ENCODE measurements around the gene GRM7.

GRM7 gene

GRCh38 chr3:7721869-7722268, 861.0 kb downstream of the GRM7 start:
- H3K9me3 ChIP-seq (ENCODE audit: severe bottlenecking): no peaks in the 10 kb centered on the region
- H3K36me3 ChIP-seq: no peaks in the 10 kb centered on the region
- H3K4me3 ChIP-seq (ENCODE audit: low read depth, low read length): no peak overlapping the region
- no peak for TF ChIP-seq CTCF (IDR thresholded peaks at IDR 0.05; ENCODE audit: low read depth, low read length)
- no peaks in the 10 kb centered on the region for H3K27me3 ChIP-seq (ENCODE audit: insufficient read depth, low read depth, severe bottlenecking)
- DNase-seq: no peak
- H3K27ac ChIP-seq: no peak overlapping the region

DNA sequence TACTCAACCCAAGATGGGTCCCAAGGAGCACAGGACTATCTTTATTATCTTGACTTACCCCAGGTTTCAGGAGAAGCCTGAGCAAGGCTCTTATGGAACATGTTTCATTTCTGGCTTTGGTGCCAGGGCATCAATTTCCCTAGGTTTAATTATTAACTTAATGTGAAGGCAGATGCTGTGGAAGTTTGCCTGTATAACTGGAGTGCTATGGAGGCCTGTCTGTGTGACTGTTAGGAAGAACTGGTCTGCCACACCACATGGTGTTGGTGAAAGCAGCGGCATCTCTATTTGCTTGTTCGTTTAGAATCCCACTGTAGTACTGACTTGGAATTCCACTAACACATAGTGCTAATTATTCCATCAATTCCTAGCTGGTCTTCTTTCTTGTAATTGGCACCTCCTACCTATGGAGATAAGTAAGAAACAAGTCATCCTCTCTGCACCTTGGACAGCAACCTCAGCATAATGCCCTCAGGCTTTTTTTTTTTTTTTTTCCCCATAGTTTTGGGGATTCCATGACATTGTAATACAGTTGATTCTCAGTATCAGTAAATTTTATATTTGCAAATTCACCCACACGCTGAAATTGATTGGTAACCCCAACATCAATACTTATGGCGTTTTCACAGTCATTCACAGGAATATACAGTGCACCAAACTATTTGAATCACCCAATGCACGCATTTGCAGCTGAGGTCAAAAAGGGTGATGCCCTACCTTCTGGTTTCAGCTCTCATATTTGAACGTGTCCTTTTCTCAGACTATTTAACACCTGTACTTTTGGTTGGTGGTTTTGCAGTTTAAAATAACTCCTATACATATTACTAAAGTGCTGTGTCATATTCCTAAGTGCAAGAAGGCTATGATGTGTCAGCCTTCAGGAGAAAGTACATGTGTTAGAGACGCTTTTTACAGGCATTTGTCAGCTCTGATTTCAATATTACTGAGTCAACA, 867.9 kb downstream of the GRM7 start:
- Histone ChIP-seq H3K27me3 (ENCODE audit: insufficient read depth, low read depth, severe bottlenecking) (no peaks in the 10 kb centered on the region), H3K27ac (no peak overlapping the region), H3K9me3 (ENCODE audit: severe bottlenecking) (no peaks in the 10 kb centered on the region), H3K36me3 (no peaks in the 10 kb centered on the region), H3K4me3 (ENCODE audit: low read depth, low read length) (no peak overlapping the region)
- DNase-seq: no peak
- TF ChIP-seq CTCF (IDR thresholded peaks at IDR 0.05; ENCODE audit: low read depth, low read length): no peak

GRCh38 chr3:7733933-7734332, 873.0 kb downstream of the GRM7 start:
- Histone ChIP-seq H3K9me3 (ENCODE audit: severe bottlenecking) (no peaks in the 10 kb centered on the region), H3K27me3 (ENCODE audit: insufficient read depth, low read depth, severe bottlenecking) (no peaks in the 10 kb centered on the region), H3K36me3 (no peaks in the 10 kb centered on the region), H3K4me3 (ENCODE audit: low read depth, low read length) (no peak overlapping the region), H3K27ac (no peak overlapping the region)
- TF ChIP-seq CTCF (IDR thresholded peaks at IDR 0.05; ENCODE audit: low read depth, low read length): no peak
- no peak for DNase-seq

- Histone ChIP-seq H3K27me3 (ENCODE audit: insufficient read depth, low read depth, severe bottlenecking) (no peaks in the 10 kb centered on the region), H3K27ac (no peak overlapping the region), H3K9me3 (ENCODE audit: severe bottlenecking) (no peaks in the 10 kb centered on the region), H3K4me3 (ENCODE audit: low read depth, low read length) (no peak overlapping the region), H3K36me3 (no peaks in the 10 kb centered on the region)
- no peak for DNase-seq
- TF ChIP-seq CTCF (IDR thresholded peaks at IDR 0.05; ENCODE audit: low read depth, low read length): no peak
Observed at GRCh38 chr3:7734456-7734855, 873.5 kb downstream of the GRM7 start.

GRCh38 chr3:7737263-7737662, 876.3 kb downstream of the GRM7 start:
- Histone ChIP-seq H3K36me3 (no peaks in the 10 kb centered on the region), H3K4me3 (ENCODE audit: low read depth, low read length) (no peak overlapping the region), H3K27ac (no peak overlapping the region), H3K27me3 (ENCODE audit: insufficient read depth, low read depth, severe bottlenecking) (no peaks in the 10 kb centered on the region), H3K9me3 (ENCODE audit: severe bottlenecking) (no peaks in the 10 kb centered on the region)
- no peak for DNase-seq
- no peak for TF ChIP-seq CTCF (IDR thresholded peaks at IDR 0.05; ENCODE audit: low read depth, low read length)
